ENCODE results near the gene TBCE. TPM values are rescaled to one million over a fixed set of nuclear protein-coding genes. Genes with fewer than 3 reads are reported as not detected.

The TBCE gene
- total and polyA plus RNA-seq, 9 of the 15 experiments (the other 6 are each of a cell fraction or from before 2014, with no cell fraction given), result 52.6 to 92.1 (median 82.1) TPM

DNA sequence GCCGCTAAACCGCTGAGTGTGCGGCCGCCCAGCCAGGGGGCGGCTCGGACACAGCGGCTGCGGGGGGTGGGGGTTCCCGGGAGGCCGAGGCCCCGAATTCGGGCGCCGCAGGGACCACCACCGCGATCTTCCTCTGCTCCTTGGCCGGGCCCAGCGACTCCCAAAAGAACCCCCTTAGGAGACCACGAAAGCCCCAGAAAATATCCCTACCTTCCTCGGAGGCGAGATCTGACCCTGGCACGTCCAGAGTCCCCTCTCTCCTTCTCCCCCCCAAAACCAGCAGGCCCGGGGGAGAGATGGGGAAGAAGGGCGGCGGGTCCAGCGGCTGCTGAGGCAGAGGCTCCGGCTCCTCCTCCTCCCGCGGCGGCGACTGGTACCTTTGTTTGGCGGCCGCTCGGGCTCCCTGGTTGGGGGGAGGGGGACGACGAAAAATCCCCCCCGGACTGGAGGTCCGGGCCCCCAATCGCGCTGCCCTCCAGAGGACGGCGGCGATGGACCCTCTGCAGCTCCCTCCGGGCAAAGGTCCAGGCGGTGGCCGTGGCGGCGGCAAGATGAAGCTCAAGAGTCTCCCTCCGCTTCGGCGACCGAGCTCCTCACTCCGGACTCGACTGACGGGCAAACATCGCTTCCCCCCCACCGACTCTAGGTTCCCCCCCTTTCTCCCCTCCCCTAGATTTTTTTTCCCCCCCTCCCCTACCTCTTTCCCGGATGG lies 39.5 kb upstream of the TBCE start, which contains the start of gene ARID4B (continued):
- TF ChIP-seq, protein P1, sequence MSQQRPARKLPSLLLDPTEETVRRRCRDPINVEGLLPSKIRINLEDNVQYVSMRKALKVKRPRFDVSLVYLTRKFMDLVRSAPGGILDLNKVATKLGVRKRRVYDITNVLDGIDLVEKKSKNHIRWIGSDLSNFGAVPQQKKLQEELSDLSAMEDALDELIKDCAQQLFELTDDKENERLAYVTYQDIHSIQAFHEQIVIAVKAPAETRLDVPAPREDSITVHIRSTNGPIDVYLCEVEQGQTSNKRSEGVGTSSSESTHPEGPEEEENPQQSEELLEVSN (IDR thresholded peaks at IDR 0.05; ENCODE audit: borderline replicate concordance in 1 of 2, extremely low read depth in 1 of 2, insufficient read depth in 1 of 2, insufficient read length in 1 of 2, low read depth in 1 of 2, low read length in 1 of 2, poor library complexity in 1 of 2, severe bottlenecking in 1 of 2), result no peak
- TF ChIP-seq TBP (optimal IDR thresholded peaks at IDR 0.05; ENCODE audit: low read depth, low read length) (peak; percentile 83), E2F3 (CRISPR knock-in tag; IDR thresholded peaks at IDR 0.05) (0 out of 2 replicates have a peak, but pooled peaks have one; percentile 43), PTTG1 (tag; IDR thresholded peaks at IDR 0.05; ENCODE audit: low read depth) (no peak), NFXL1 (CRISPR knock-in tag; IDR thresholded peaks at IDR 0.05) (no peak), RFX7 (CRISPR knock-in tag; IDR thresholded peaks at IDR 0.05) (no peak), ZNF184 (CRISPR knock-in tag; IDR thresholded peaks at IDR 0.05) (no peak), EP400 (IDR thresholded peaks at IDR 0.05) (no peak), KLF13 (tag; IDR thresholded peaks at IDR 0.05; ENCODE audit: borderline replicate concordance, low read depth) (no peak), NFE2 (IDR thresholded peaks at IDR 0.05; ENCODE audit: low read depth) (no peak), CBX8 (IDR thresholded peaks at IDR 0.05; ENCODE audit: borderline replicate concordance, extremely low read depth, low read depth, low read length, poor library complexity, severe bottlenecking) (no peak), KHSRP (IDR thresholded peaks at IDR 0.05) (no peak), SMAD4 (CRISPR knock-in tag; conservative IDR thresholded peaks at IDR 0.05) (peak; percentile 34; the same call in 1 of the 2 replicates), ZNF146 (CRISPR knock-in tag; IDR thresholded peaks at IDR 0.05; ENCODE audit: unreplicated experiment) (peak; percentile 12), ZBED1 (IDR thresholded peaks at IDR 0.05) (no peak), DMBX1 (CRISPR knock-in tag; IDR thresholded peaks at IDR 0.05; ENCODE audit: borderline replicate concordance) (no peak), SPI1 (IDR thresholded peaks at IDR 0.05; ENCODE audit: borderline replicate concordance, low read depth, low read length) (no peak), RBM34 (IDR thresholded peaks at IDR 0.05; ENCODE audit: borderline replicate concordance, insufficient read depth, low read length) (no peak)
- TF ChIP-seq, protein P2, sequence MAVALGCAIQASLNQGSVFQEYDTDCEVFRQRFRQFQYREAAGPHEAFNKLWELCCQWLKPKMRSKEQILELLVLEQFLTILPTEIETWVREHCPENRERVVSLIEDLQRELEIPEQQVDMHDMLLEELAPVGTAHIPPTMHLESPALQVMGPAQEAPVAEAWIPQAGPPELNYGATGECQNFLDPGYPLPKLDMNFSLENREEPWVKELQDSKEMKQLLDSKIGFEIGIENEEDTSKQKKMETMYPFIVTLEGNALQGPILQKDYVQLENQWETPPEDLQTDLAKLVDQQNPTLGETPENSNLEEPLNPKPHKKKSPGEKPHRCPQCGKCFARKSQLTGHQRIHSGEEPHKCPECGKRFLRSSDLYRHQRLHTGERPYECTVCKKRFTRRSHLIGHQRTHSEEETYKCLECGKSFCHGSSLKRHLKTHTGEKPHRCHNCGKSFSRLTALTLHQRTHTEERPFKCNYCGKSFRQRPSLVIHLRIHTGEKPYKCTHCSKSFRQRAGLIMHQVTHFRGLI (CRISPR knock-in tag; IDR thresholded peaks at IDR 0.05), result no peak
- TF ChIP-seq, protein P3, sequence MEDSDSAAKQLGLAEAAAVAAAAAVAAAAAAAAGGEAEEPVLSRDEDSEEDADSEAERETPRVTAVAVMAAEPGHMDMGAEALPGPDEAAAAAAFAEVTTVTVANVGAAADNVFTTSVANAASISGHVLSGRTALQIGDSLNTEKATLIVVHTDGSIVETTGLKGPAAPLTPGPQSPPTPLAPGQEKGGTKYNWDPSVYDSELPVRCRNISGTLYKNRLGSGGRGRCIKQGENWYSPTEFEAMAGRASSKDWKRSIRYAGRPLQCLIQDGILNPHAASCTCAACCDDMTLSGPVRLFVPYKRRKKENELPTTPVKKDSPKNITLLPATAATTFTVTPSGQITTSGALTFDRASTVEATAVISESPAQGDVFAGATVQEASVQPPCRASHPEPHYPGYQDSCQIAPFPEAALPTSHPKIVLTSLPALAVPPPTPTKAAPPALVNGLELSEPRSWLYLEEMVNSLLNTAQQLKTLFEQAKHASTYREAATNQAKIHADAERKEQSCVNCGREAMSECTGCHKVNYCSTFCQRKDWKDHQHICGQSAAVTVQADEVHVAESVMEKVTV (CRISPR knock-in tag; IDR thresholded peaks at IDR 0.05), result no peak
- TF ChIP-seq, protein P4, sequence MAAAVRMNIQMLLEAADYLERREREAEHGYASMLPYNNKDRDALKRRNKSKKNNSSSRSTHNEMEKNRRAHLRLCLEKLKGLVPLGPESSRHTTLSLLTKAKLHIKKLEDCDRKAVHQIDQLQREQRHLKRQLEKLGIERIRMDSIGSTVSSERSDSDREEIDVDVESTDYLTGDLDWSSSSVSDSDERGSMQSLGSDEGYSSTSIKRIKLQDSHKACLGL (CRISPR knock-in tag; IDR thresholded peaks at IDR 0.05; ENCODE audit: borderline replicate concordance, poor library complexity, severe bottlenecking), result no peak
- TF ChIP-seq, protein P5, sequence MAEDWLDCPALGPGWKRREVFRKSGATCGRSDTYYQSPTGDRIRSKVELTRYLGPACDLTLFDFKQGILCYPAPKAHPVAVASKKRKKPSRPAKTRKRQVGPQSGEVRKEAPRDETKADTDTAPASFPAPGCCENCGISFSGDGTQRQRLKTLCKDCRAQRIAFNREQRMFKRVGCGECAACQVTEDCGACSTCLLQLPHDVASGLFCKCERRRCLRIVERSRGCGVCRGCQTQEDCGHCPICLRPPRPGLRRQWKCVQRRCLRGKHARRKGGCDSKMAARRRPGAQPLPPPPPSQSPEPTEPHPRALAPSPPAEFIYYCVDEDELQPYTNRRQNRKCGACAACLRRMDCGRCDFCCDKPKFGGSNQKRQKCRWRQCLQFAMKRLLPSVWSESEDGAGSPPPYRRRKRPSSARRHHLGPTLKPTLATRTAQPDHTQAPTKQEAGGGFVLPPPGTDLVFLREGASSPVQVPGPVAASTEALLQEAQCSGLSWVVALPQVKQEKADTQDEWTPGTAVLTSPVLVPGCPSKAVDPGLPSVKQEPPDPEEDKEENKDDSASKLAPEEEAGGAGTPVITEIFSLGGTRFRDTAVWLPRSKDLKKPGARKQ (CRISPR knock-in tag; IDR thresholded peaks at IDR 0.05), result no peak
